Measurements from ENCODE around the gene PRLR. TPM values are rescaled to one million over a fixed set of nuclear protein-coding genes. Genes with fewer than 3 reads are reported as not detected.

The PRLR gene
- total and polyA plus RNA-seq, 2 experiments from 2014 or later: 0.31 to 2.2 TPM

- peaks cover 17% of the 10 kb centered on the region; the same call in 2 of the 3 replicates for H3K4me1 Mint-ChIP-seq
- no peaks in the 10 kb centered on the region for H3K4me1 ChIP-seq (ENCODE audit: insufficient read depth)
- no peaks in the 10 kb centered on the region for H3K27me3 ChIP-seq (ENCODE audit: insufficient read depth)
- TF ChIP-seq, protein P1, sequence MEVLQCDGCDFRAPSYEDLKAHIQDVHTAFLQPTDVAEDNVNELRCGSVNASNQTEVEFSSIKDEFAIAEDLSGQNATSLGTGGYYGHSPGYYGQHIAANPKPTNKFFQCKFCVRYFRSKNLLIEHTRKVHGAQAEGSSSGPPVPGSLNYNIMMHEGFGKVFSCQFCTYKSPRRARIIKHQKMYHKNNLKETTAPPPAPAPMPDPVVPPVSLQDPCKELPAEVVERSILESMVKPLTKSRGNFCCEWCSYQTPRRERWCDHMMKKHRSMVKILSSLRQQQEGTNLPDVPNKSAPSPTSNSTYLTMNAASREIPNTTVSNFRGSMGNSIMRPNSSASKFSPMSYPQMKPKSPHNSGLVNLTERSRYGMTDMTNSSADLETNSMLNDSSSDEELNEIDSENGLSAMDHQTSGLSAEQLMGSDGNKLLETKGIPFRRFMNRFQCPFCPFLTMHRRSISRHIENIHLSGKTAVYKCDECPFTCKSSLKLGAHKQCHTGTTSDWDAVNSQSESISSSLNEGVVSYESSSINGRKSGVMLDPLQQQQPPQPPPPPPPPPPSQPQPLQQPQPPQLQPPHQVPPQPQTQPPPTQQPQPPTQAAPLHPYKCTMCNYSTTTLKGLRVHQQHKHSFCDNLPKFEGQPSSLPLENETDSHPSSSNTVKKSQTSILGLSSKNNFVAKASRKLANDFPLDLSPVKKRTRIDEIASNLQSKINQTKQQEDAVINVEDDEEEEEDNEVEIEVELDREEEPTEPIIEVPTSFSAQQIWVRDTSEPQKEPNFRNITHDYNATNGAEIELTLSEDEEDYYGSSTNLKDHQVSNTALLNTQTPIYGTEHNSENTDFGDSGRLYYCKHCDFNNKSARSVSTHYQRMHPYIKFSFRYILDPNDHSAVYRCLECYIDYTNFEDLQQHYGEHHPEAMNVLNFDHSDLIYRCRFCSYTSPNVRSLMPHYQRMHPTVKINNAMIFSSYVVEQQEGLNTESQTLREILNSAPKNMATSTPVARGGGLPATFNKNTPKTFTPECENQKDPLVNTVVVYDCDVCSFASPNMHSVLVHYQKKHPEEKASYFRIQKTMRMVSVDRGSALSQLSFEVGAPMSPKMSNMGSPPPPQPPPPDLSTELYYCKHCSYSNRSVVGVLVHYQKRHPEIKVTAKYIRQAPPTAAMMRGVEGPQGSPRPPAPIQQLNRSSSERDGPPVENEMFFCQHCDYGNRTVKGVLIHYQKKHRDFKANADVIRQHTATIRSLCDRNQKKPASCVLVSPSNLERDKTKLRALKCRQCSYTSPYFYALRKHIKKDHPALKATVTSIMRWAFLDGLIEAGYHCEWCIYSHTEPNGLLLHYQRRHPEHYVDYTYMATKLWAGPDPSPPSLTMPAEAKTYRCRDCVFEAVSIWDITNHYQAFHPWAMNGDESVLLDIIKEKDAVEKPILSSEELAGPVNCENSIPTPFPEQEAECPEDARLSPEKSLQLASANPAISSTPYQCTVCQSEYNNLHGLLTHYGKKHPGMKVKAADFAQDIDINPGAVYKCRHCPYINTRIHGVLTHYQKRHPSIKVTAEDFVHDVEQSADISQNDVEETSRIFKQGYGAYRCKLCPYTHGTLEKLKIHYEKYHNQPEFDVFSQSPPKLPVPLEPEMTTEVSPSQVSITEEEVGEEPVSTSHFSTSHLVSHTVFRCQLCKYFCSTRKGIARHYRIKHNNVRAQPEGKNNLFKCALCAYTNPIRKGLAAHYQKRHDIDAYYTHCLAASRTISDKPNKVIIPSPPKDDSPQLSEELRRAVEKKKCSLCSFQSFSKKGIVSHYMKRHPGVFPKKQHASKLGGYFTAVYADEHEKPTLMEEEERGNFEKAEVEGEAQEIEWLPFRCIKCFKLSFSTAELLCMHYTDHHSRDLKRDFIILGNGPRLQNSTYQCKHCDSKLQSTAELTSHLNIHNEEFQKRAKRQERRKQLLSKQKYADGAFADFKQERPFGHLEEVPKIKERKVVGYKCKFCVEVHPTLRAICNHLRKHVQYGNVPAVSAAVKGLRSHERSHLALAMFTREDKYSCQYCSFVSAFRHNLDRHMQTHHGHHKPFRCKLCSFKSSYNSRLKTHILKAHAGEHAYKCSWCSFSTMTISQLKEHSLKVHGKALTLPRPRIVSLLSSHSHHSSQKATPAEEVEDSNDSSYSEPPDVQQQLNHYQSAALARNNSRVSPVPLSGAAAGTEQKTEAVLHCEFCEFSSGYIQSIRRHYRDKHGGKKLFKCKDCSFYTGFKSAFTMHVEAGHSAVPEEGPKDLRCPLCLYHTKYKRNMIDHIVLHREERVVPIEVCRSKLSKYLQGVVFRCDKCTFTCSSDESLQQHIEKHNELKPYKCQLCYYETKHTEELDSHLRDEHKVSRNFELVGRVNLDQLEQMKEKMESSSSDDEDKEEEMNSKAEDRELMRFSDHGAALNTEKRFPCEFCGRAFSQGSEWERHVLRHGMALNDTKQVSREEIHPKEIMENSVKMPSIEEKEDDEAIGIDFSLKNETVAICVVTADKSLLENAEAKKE (CRISPR knock-in tag; IDR thresholded peaks at IDR 0.05): no peak
- TF ChIP-seq REST (IDR thresholded peaks at IDR 0.05; ENCODE audit: unreplicated experiment) (no peak), ETS1 (IDR thresholded peaks at IDR 0.05) (no peak), ZNF331 (CRISPR knock-in tag; IDR thresholded peaks at IDR 0.05; ENCODE audit: low read depth) (no peak), EZH2 (IDR thresholded peaks at IDR 0.05; ENCODE audit: low read depth, unreplicated experiment) (no peak), JUNB (IDR thresholded peaks at IDR 0.05; ENCODE audit: unreplicated experiment) (no peak), POLR2AphosphoS5 (IDR thresholded peaks at IDR 0.05; ENCODE audit: low read depth) (no peak), EZH2phosphoT487 (IDR thresholded peaks at IDR 0.05; ENCODE audit: unreplicated experiment) (no peak), CREB1 (CRISPR knock-in tag; IDR thresholded peaks at IDR 0.05; ENCODE audit: low read depth) (no peak), CTCF (conservative IDR thresholded peaks at IDR 0.05; ENCODE audit: low read depth in 2 of 2) (no peak), ZNF114 (CRISPR knock-in tag; IDR thresholded peaks at IDR 0.05) (no peak), NANOG (IDR thresholded peaks at IDR 0.05; ENCODE audit: borderline replicate concordance) (no peak)
- no peak overlapping the region for H3K4me3 Mint-ChIP-seq
- H3K4me3 ChIP-seq: no peak overlapping the region
- H3K27ac Mint-ChIP-seq: no peak overlapping the region
- peaks cover 13% of the 10 kb centered on the region for H3K9me2 ChIP-seq (ENCODE audit: insufficient read depth)
- H2AFZ ChIP-seq: peak overlapping the region; percentile 74; the same call in 1 of the 2 replicates
- H3F3A ChIP-seq (replicated peaks; ENCODE audit: low read depth): no peaks in the 10 kb centered on the region
- no peak for ATAC-seq
- DNase-seq (ENCODE audit: low spot score): no peak
- no peaks in the 10 kb centered on the region for H4K20me1 ChIP-seq (replicated peaks; ENCODE audit: insufficient read depth)
- H3K36me3 ChIP-seq (ENCODE audit: insufficient read depth): no peaks in the 10 kb centered on the region
- H3K36me3 Mint-ChIP-seq (ENCODE audit: low read depth): peaks cover 8% of the 10 kb centered on the region; the same call in 2 of the 3 replicates
- no peaks in the 10 kb centered on the region for H3K79me2 ChIP-seq (replicated peaks; ENCODE audit: insufficient read depth)
- H3K27me3 Mint-ChIP-seq (ENCODE audit: insufficient read depth, low read depth, poor library complexity): no peaks in the 10 kb centered on the region
- no peak overlapping the region for H3K4me2 ChIP-seq
- no peak overlapping the region for H3K27ac ChIP-seq (ENCODE audit: low read depth)
- peaks cover 10% of the 10 kb centered on the region for H3K9me3 Mint-ChIP-seq
These were observed 36.0 kb upstream of the PRLR start for GRCh38 chr5:35266276-35266675.
